NB4 (cell line): ENCODE results near the gene STRA6.

Experiments
- MYC ChIP-seq: IDR thresholded peaks from 2 replicates; pipeline ENCODE4 v1.6.1; 2011; ENCODE audit warnings: low read depth, low read length
- POLR2A ChIP-seq: IDR thresholded peaks from 2 replicates; pipeline ENCODE4 v1.6.1; 2011; ENCODE audit warnings: mild to moderate bottlenecking; ENCODE audit not compliant: insufficient read length; ENCODE audit errors: extremely low read depth

GRCh38 chr15:74242441-74243185, 40.0 kb upstream of the STRA6 start:
- TF ChIP-seq POLR2A (no peak), MYC (no peak)
